ENCODE measurements around the gene GATAD2A. TPM values are rescaled to one million over a fixed set of nuclear protein-coding genes. Genes with fewer than 3 reads are reported as not detected.

The GATAD2A gene
- total and polyA plus RNA-seq, 4 donors = 7.1 to 23.7 (median 18.2) TPM

DNA sequence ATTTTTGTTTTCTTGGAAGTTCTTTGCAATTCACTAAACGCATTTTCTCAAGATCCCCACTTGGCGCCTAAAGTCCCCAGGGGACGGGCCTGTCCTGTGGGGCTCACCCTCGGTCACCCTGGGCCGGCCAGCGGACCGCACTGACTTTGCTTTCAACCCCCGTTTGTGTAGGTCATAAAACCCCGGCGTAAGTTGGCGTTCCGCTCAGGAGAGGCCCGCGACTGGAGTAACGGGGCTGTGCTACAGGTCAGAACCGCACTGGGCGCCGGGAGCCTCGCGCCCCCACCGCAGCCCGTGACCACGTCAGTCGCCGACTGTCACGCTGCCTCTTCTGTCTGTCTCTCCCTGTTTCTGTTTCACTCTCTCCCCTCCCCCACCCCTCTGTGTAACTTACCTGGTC lies 96.3 kb downstream of the GATAD2A start:
- no peaks in the 10 kb centered on the region for H3K9me3 ChIP-seq (ENCODE audit: control insufficient read depth in 4 of 4, low read length in 3 of 4)
- no peaks in the 10 kb centered on the region for H3K4me1 ChIP-seq (ENCODE audit: control insufficient read depth in 4 of 4, insufficient read depth in 4 of 4, low read length in 3 of 4)
- no peak overlapping the region for H3K9ac ChIP-seq (ENCODE audit: low read depth in 1 of 2, low read length in 2 of 2)
- H3K27me3 ChIP-seq (ENCODE audit: control insufficient read depth in 4 of 4, insufficient read depth in 4 of 4, low read length in 3 of 4) = no peaks in the 10 kb centered on the region
- DNase-seq (ENCODE audit: low spot score) = no peak
- H3K36me3 ChIP-seq (ENCODE audit: control insufficient read depth in 4 of 4, insufficient read depth in 3 of 4, low read depth in 1 of 4, low read length in 3 of 4) = peaks cover 21 to 94% (median 52%) of the 10 kb centered on the region in 4 donors
- WGBS = 98% methylated on average over 26 of the region's 26 CpGs
- TF ChIP-seq, protein P1, sequence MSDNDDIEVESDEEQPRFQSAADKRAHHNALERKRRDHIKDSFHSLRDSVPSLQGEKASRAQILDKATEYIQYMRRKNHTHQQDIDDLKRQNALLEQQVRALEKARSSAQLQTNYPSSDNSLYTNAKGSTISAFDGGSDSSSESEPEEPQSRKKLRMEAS (IDR thresholded peaks at IDR 0.05) = no peak
- H3K27ac ChIP-seq (ENCODE audit: low read depth in 1 of 2, low read length in 2 of 2) = no peak overlapping the region
- H3K4me3 ChIP-seq (ENCODE audit: low read depth in 1 of 3, low read length in 3 of 3) = no peak overlapping the region

DNA sequence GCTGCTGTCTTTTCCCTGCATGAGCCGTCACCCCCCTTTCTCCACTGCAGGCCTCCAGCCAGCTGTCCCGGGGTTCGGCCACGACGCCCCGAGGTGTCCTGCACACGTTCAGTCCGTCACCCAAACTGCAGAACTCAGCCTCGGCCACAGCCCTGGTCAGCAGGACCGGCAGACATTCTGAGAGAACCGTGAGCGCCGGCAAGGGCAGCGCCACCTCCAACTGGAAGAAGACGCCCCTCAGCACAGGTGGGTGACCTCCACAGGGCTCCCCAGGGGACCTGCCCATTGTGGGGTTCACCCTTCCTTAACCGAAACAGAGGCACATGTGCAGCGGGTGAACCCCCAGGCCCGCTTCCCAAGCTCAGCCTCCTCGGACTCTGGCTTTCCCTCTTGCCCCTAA lies 96.8 kb downstream of the GATAD2A start:
- WGBS = 96% methylated on average over 19 of the region's 19 CpGs
- no peak for TF ChIP-seq HNF4G (IDR thresholded peaks at IDR 0.05)
- no peak for TF ChIP-seq GABPA (IDR thresholded peaks at IDR 0.05 in 1 of 2, conservative IDR thresholded peaks at IDR 0.05 in 1 of 2)
- no peak for TF ChIP-seq RXRA (IDR thresholded peaks at IDR 0.05)
- TF ChIP-seq FOXA2 (IDR thresholded peaks at IDR 0.05) = no peak
- TF ChIP-seq TAF1 (conservative IDR thresholded peaks at IDR 0.05) = no peak
- no peak for TF ChIP-seq RAD21 (IDR thresholded peaks at IDR 0.05)
- no peak for TF ChIP-seq ATF3 (IDR thresholded peaks at IDR 0.05)
- TF ChIP-seq FOXA1 (IDR thresholded peaks at IDR 0.05) = no peak
- TF ChIP-seq SP1 (IDR thresholded peaks at IDR 0.05) = no peak
- TF ChIP-seq NR2F2 (IDR thresholded peaks at IDR 0.05) = no peak
- TF ChIP-seq JUND (IDR thresholded peaks at IDR 0.05) = no peak
- TF ChIP-seq, protein P1 (IDR thresholded peaks at IDR 0.05) = no peak
- TF ChIP-seq, protein P2, sequence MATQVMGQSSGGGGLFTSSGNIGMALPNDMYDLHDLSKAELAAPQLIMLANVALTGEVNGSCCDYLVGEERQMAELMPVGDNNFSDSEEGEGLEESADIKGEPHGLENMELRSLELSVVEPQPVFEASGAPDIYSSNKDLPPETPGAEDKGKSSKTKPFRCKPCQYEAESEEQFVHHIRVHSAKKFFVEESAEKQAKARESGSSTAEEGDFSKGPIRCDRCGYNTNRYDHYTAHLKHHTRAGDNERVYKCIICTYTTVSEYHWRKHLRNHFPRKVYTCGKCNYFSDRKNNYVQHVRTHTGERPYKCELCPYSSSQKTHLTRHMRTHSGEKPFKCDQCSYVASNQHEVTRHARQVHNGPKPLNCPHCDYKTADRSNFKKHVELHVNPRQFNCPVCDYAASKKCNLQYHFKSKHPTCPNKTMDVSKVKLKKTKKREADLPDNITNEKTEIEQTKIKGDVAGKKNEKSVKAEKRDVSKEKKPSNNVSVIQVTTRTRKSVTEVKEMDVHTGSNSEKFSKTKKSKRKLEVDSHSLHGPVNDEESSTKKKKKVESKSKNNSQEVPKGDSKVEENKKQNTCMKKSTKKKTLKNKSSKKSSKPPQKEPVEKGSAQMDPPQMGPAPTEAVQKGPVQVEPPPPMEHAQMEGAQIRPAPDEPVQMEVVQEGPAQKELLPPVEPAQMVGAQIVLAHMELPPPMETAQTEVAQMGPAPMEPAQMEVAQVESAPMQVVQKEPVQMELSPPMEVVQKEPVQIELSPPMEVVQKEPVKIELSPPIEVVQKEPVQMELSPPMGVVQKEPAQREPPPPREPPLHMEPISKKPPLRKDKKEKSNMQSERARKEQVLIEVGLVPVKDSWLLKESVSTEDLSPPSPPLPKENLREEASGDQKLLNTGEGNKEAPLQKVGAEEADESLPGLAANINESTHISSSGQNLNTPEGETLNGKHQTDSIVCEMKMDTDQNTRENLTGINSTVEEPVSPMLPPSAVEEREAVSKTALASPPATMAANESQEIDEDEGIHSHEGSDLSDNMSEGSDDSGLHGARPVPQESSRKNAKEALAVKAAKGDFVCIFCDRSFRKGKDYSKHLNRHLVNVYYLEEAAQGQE (IDR thresholded peaks at IDR 0.05) = no peak
- TF ChIP-seq YY1 (IDR thresholded peaks at IDR 0.05) = no peak
- TF ChIP-seq, protein P3, sequence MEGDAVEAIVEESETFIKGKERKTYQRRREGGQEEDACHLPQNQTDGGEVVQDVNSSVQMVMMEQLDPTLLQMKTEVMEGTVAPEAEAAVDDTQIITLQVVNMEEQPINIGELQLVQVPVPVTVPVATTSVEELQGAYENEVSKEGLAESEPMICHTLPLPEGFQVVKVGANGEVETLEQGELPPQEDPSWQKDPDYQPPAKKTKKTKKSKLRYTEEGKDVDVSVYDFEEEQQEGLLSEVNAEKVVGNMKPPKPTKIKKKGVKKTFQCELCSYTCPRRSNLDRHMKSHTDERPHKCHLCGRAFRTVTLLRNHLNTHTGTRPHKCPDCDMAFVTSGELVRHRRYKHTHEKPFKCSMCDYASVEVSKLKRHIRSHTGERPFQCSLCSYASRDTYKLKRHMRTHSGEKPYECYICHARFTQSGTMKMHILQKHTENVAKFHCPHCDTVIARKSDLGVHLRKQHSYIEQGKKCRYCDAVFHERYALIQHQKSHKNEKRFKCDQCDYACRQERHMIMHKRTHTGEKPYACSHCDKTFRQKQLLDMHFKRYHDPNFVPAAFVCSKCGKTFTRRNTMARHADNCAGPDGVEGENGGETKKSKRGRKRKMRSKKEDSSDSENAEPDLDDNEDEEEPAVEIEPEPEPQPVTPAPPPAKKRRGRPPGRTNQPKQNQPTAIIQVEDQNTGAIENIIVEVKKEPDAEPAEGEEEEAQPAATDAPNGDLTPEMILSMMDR (IDR thresholded peaks at IDR 0.05; ENCODE audit: low read depth, low read length, missing input control) = no peak
- no peak for TF ChIP-seq HNF4A (conservative IDR thresholded peaks at IDR 0.05)
- no peak for TF ChIP-seq ZBTB33 (IDR thresholded peaks at IDR 0.05)
- Histone ChIP-seq H3K4me3 (ENCODE audit: low read depth in 1 of 3, low read length in 3 of 3) (no peak overlapping the region), H3K27me3 (ENCODE audit: control insufficient read depth in 4 of 4, insufficient read depth in 4 of 4, low read length in 3 of 4) (no peaks in the 10 kb centered on the region), H3K9me3 (ENCODE audit: control insufficient read depth in 4 of 4, low read length in 3 of 4) (no peaks in the 10 kb centered on the region), H3K27ac (ENCODE audit: low read depth in 1 of 2, low read length in 2 of 2) (no peak overlapping the region), H3K4me1 (ENCODE audit: control insufficient read depth in 4 of 4, insufficient read depth in 4 of 4, low read length in 3 of 4) (no peaks in the 10 kb centered on the region), H3K36me3 (ENCODE audit: control insufficient read depth in 4 of 4, insufficient read depth in 3 of 4, low read depth in 1 of 4, low read length in 3 of 4) (peaks cover 21 to 94% (median 50%) of the 10 kb centered on the region in 4 donors), H3K9ac (ENCODE audit: low read depth in 1 of 2, low read length in 2 of 2) (no peak overlapping the region)
- DNase-seq (ENCODE audit: low spot score) = no peak
